A549 (cell line): ENCODE results near the gene TBX5. TPM values are rescaled to one million over a fixed set of nuclear protein-coding genes. Genes with fewer than 3 reads are reported as not detected.

Experiments used
- ATAC-seq, 2 experiments: fragments of 200-7000 bp in 1 of 2; fragments of >200 bp in 1 of 2; cut with Nextera tagmentation in 1 of 2; cut with Tn5 transposase in 1 of 2; 3 replicates each; pipeline versions ENCODE4 v1.8.0 to v1.9.1; 2018 to 2020; ENCODE audit warnings: mild to moderate bottlenecking in 1 of 2, moderate library complexity in 1 of 2
- CTCF ChIA-PET: fragments of 300-600 bp; sonication (Branson Sonifier 250); formaldehyde crosslinking; extraction: SDS; loops from one replicate; lab custom pipeline; 2021; ENCODE audit warnings: antibody characterized with exemption, inconsistent platforms; lab: Yijun Ruan, JAX
- POLR2A ChIA-PET: fragments of 350-600 bp; formaldehyde crosslinking; extraction: SDS; loops from one replicate; lab custom pipeline; 2021; ENCODE audit warnings: antibody characterized with exemption, inconsistent platforms; lab: Yijun Ruan, JAX
- DNase-seq, 2 experiments: peaks; one replicate each; pipeline versions ENCODE4 v3.0.0 to v3.0.0-alpha.2; 2011 to 2016; ENCODE audit warnings: low read depth in 1 of 2, low spot score in 1 of 2
- FAIRE-seq: peaks from 2 replicates; lab custom pipeline; 2011; peaks lifted over from hg19 to GRCh38; lab: Jason Lieb, UNC
- H3K27ac ChIP-seq, 2 experiments: fragments of >200 bp; sonication (Bioruptor Twin); formaldehyde crosslinking; 3 replicates each; pipeline ENCODE4 v1.5.1; 2016 to 2017
- H3K4me1 ChIP-seq: fragments of >200 bp; sonication (Bioruptor Twin); formaldehyde crosslinking; 3 replicates; pipeline ENCODE4 v1.6.1; 2016
- H3K4me2 ChIP-seq: fragments of >200 bp; sonication (Bioruptor Twin); formaldehyde crosslinking; 3 replicates; pipeline ENCODE4 v1.6.1; 2016
- H3K4me3 ChIP-seq: fragments of >200 bp; sonication (Bioruptor Twin); formaldehyde crosslinking; 3 replicates; pipeline ENCODE4 v1.5.1; 2016
- H3K9me3 ChIP-seq: fragments of >200 bp; sonication (Bioruptor Twin); formaldehyde crosslinking; 3 replicates; pipeline ENCODE4 v1.6.1; 2016
- CHD4 ChIP-seq: fragments of 200-600 bp; sonication (generic); IDR thresholded peaks from 2 replicates; pipeline ENCODE4 v1.6.1; 2016; ENCODE audit warnings: antibody characterized with exemption, mild to moderate bottlenecking, borderline replicate concordance
- FOSL2 ChIP-seq, 2 experiments: fragments of 450-650 bp in 1 of 2; fragments of >200 bp in 1 of 2; sonication (Bioruptor Twin) in 1 of 2; formaldehyde crosslinking; IDR thresholded peaks; 2 replicates each; pipeline versions ENCODE4 v1.5.0 to v1.6.1; 2016 to 2020; ENCODE audit warnings: mild to moderate bottlenecking in 1 of 2, moderate library complexity in 1 of 2
- GATA3 ChIP-seq: IDR thresholded peaks from 2 replicates; pipeline ENCODE4 v1.6.1; 2012; ENCODE audit warnings: borderline replicate concordance
- KDM1A ChIP-seq: fragments of 200-600 bp; sonication (generic); IDR thresholded peaks from 2 replicates; pipeline ENCODE4 v1.6.1; 2016; ENCODE audit warnings: low read depth, mild to moderate bottlenecking
- MAFK ChIP-seq: fragments of 450-650 bp; IDR thresholded peaks from 2 replicates; pipeline ENCODE4 v1.6.1; 2014; ENCODE audit not compliant: partially characterized antibody
- MAZ ChIP-seq: fragments of 150-350 bp; IDR thresholded peaks from 2 replicates; pipeline ENCODE4 v1.6.1; 2014; ENCODE audit warnings: antibody characterized with exemption, low read depth, low read length, borderline replicate concordance
- NFE2L2 ChIP-seq: fragments of 150-350 bp; conservative IDR thresholded peaks from 2 replicates; pipeline ENCODE4 v1.6.1; 2014; ENCODE audit warnings: low read length
- NPAS2 ChIP-seq: fragments of 250-450 bp; sonication (Bioruptor Pico); IDR thresholded peaks from 2 replicates; pipeline ENCODE4 v1.8.0; 2022; ENCODE audit warnings: mild to moderate bottlenecking, moderate library complexity, borderline replicate concordance
- RARB ChIP-seq: fragments of 250-450 bp; sonication (Bioruptor Pico); IDR thresholded peaks from 2 replicates; pipeline ENCODE4 v1.8.0; 2021; ENCODE audit warnings: mild to moderate bottlenecking, moderate library complexity
- SREBF2 ChIP-seq: fragments of 450-650 bp; IDR thresholded peaks from 2 replicates; pipeline ENCODE4 v1.6.1; 2014; ENCODE audit warnings: mild to moderate bottlenecking, moderate library complexity
- TFCP2L1 ChIP-seq: fragments of 250-450 bp; sonication (Bioruptor Pico); IDR thresholded peaks from 2 replicates; pipeline ENCODE4 v1.5.0; 2021; ENCODE audit warnings: mild to moderate bottlenecking
- TP53 ChIP-seq: fragments of 250-450 bp; sonication (Bioruptor Pico); IDR thresholded peaks from 2 replicates; pipeline ENCODE4 v1.5.0; 2021; ENCODE audit warnings: mild to moderate bottlenecking, moderate library complexity
- ZSCAN20 ChIP-seq: fragments of 250-450 bp; sonication (Bioruptor Pico); IDR thresholded peaks from 2 replicates; pipeline ENCODE4 v1.8.0; 2022; ENCODE audit warnings: mild to moderate bottlenecking, moderate library complexity
- WGBS: methylation state at CpG from one replicate; pipeline ENCODE4 v1.1.6; 2017; ENCODE audit errors: missing lambda C conversion rate; 5-methylcytosine and 5-hydroxymethylcytosine counted together
- polyA plus RNA-seq, 4 experiments: library from polyadenylated mRNA; depleted of rRNA in 3 of 4; stranded (reverse); fragments of >200 nt; fragmentation: RNase III in 1 of 4; extraction: RNeasy Plus Mini Kit Qiagen cat#74134 plus additional on column Dnase treatment in 1 of 4; gene quantifications; 2 replicates in 3 of 4; 3 replicates in 1 of 4; pipeline ENCODE4 v1.2.3, GENCODE V29; 2011 to 2017
- TF ChIP-seq, protein P1 (sequence below): IDR thresholded peaks from 2 replicates; pipeline ENCODE4 v1.6.1; 2012
- TF ChIP-seq, protein P2 (sequence below): fragments of >200 bp; sonication (Bioruptor Twin); formaldehyde crosslinking; IDR thresholded peaks from 3 replicates; pipeline ENCODE4 v1.5.1; 2016
- TF ChIP-seq, protein P3 (sequence below): fragments of 450-650 bp; IDR thresholded peaks from 2 replicates; pipeline ENCODE4 v1.6.1; 2014; ENCODE audit warnings: antibody characterized with exemption
- TF ChIP-seq, protein P4 (sequence below): fragments of 200-600 bp; sonication (generic); IDR thresholded peaks from 2 replicates; pipeline ENCODE4 v1.6.1; 2016; ENCODE audit warnings: antibody characterized with exemption, mild to moderate bottlenecking, moderate library complexity

The TBX5 gene
- polyA plus RNA-seq, 2 of the 4 experiments (the other 2 are of a cell fraction): not detected

DNA sequence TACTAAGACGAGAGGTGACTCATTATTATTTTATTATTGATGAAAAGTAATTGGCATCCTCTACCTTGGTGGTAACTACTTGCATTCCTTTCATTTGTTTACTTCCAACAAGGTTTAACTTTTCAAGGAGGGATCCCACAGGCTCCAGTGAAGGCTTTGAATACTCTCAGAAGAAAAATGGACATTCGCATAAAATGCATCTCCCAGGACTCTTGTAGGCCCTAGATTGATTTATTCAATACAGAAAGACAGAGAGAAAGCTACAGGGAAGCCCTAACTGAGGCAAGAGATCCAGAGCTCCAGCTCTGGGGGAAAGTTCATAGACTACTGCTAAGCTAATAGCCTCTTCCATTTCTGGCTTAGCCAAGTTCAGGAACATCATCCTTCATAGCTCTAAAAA, 87.0 kb downstream of the TBX5 start:
- Histone ChIP-seq H3K4me3 (no peak overlapping the region), H3K9me3 (no peaks in the 10 kb centered on the region), H3K27ac (no peak overlapping the region), H3K4me1 (no peaks in the 10 kb centered on the region)
- no peak for DNase-seq
- no peak for FAIRE-seq
- 29% methylated on average over 2 of the region's 2 CpGs for WGBS
- CTCF ChIA-PET: interaction anchor here (1.0 kb wide), 1 partner anchor 19 kb away, joined by 4 read pairs; no protein-coding TSS in a partner anchor
- ATAC-seq: no peak
- TF ChIP-seq MAZ: no peak
- TF ChIP-seq, all 56 proteins: peak for 0
- POLR2A ChIA-PET: no interaction called here
- H3K4me2 ChIP-seq: no peak overlapping the region

DNA sequence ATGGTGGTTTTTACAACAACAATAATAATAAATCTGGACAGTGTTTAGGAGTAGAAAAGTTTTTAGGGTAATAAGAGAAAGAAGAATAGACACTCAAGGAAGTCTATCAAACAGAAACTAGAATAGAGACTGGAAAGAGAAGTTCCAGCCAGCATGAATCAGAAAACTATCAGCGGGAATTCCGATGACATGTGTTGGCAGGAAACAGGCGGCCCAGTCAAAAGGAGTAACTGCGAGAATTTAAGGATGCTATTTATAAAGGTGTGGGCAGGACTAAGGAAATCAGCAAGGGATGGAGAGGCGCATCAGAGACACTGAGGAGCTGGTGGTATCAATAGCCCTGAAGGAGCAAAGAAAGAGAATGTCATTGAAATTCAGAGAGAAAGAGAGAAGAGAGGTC, 89.9 kb downstream of the TBX5 start:
- no peak for FAIRE-seq
- no peak overlapping the region for H3K4me2 ChIP-seq

DNA sequence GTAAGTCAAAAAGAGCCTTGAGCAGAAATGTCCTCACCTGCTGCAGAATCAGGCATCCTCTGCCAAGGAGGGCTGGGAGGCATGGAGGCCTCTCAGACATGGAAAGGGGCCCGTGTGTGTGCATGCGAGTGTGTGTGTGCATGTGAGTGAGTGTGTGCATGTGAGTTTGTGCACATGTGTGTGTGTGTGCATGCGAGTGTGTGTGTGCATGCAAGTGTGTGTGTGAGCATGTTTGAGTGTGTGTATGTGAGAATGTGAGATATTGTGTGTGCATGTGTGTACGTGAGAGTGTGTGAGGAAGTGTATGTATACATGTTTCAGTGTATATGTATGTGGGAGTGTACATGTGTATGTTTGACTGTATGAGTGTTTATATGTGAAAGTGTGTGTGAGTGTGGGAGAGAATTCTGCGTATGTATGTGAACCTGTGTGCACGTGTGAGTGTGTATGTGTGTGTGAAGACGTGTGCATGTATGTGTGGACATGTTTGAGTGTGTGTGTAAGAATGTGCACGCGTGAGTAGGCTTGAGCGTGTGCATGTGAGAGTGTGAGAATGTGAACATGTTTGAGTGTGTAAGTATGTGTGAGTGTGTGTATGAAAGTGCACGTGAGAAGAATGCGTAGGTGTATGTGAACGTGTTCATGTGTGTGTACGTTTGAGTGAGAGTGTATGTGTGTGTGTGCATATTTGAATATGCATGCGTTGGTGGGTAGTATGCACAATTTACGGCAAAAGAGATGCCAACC, 90.8 kb downstream of the TBX5 start:
- no peaks in the 10 kb centered on the region for H3K9me3 ChIP-seq
- no peak overlapping the region for H3K4me3 ChIP-seq
- H3K27ac ChIP-seq: no peak overlapping the region
- H3K4me2 ChIP-seq: no peak overlapping the region
- no peaks in the 10 kb centered on the region for H3K4me1 ChIP-seq
- ChIA-PET POLR2A (no interaction called here), CTCF (no interaction called here)
- TF ChIP-seq, protein P1, sequence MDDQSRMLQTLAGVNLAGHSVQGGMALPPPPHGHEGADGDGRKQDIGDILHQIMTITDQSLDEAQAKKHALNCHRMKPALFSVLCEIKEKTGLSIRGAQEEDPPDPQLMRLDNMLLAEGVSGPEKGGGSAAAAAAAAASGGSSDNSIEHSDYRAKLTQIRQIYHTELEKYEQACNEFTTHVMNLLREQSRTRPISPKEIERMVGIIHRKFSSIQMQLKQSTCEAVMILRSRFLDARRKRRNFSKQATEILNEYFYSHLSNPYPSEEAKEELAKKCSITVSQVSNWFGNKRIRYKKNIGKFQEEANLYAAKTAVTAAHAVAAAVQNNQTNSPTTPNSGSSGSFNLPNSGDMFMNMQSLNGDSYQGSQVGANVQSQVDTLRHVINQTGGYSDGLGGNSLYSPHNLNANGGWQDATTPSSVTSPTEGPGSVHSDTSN: no peak
- DNase-seq: no peak
- FAIRE-seq: no peak
- ATAC-seq: no peak
- WGBS: 62% methylated on average over 16 of the region's 16 CpGs

More for the DNA sequence above, 89.9 kb downstream of the TBX5 start:
- ChIA-PET POLR2A (no interaction called here), CTCF (no interaction called here)
- peak in 1 of 2 experiments; percentile 24 for DNase-seq
- H3K4me1 ChIP-seq: no peaks in the 10 kb centered on the region
- H3K4me3 ChIP-seq: no peak overlapping the region
- no peak overlapping the region for H3K27ac ChIP-seq
- 4% methylated on average over 5 of the region's 5 CpGs for whole genome bisulfite sequencing
- peak in 1 of 2 experiments; percentile 25; a peak in 2 of 6 replicates for ATAC-seq
- TF ChIP-seq CHD4 (no peak), TFCP2L1 (no peak)
- TF ChIP-seq, protein P2, sequence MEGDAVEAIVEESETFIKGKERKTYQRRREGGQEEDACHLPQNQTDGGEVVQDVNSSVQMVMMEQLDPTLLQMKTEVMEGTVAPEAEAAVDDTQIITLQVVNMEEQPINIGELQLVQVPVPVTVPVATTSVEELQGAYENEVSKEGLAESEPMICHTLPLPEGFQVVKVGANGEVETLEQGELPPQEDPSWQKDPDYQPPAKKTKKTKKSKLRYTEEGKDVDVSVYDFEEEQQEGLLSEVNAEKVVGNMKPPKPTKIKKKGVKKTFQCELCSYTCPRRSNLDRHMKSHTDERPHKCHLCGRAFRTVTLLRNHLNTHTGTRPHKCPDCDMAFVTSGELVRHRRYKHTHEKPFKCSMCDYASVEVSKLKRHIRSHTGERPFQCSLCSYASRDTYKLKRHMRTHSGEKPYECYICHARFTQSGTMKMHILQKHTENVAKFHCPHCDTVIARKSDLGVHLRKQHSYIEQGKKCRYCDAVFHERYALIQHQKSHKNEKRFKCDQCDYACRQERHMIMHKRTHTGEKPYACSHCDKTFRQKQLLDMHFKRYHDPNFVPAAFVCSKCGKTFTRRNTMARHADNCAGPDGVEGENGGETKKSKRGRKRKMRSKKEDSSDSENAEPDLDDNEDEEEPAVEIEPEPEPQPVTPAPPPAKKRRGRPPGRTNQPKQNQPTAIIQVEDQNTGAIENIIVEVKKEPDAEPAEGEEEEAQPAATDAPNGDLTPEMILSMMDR: no peak
- no peaks in the 10 kb centered on the region for H3K9me3 ChIP-seq

DNA sequence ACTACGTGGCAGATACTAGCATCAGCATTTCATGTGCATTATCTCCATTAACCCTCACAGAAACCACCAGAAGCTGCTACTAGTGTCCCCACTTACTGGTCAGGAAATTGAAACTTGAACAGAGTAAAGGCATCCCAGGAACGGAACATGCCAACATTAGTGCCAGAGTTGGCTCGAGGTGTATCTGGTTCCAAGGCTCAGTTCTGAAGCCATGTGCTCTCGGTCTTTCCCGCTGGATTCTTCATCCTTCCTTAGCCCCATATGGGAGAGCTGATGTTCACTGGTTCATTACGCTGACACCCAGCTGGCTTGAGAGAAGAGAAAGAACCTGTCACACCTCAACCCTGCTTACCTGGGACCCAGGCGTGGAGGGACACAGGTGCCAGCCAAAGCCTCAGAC, 91.5 kb downstream of the TBX5 start:
- ChIA-PET POLR2A (no interaction called here), CTCF (interaction anchor here (1.4 kb wide), 1 partner anchor 22 kb away, joined by 4 read pairs; no protein-coding TSS in a partner anchor)
- no peaks in the 10 kb centered on the region for H3K9me3 ChIP-seq
- H3K4me3 ChIP-seq: no peak overlapping the region
- TF ChIP-seq CHD4 (no peak), NPAS2 (CRISPR knock-in tag) (no peak), RARB (CRISPR knock-in tag) (no peak), NFE2L2 (no peak), ZSCAN20 (CRISPR knock-in tag) (no peak), FOSL2 (IDR thresholded peaks at IDR 0.05) (no peak), FOSL2 (CRISPR knock-in tag; IDR thresholded peaks at IDR 0.05) (no peak), TFCP2L1 (no peak), GATA3 (no peak), TP53 (no peak), MAFK (no peak), KDM1A (no peak), SREBF2 (no peak)
- TF ChIP-seq, protein P3, sequence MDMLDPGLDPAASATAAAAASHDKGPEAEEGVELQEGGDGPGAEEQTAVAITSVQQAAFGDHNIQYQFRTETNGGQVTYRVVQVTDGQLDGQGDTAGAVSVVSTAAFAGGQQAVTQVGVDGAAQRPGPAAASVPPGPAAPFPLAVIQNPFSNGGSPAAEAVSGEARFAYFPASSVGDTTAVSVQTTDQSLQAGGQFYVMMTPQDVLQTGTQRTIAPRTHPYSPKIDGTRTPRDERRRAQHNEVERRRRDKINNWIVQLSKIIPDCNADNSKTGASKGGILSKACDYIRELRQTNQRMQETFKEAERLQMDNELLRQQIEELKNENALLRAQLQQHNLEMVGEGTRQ: no peak
- TF ChIP-seq, protein P4, sequence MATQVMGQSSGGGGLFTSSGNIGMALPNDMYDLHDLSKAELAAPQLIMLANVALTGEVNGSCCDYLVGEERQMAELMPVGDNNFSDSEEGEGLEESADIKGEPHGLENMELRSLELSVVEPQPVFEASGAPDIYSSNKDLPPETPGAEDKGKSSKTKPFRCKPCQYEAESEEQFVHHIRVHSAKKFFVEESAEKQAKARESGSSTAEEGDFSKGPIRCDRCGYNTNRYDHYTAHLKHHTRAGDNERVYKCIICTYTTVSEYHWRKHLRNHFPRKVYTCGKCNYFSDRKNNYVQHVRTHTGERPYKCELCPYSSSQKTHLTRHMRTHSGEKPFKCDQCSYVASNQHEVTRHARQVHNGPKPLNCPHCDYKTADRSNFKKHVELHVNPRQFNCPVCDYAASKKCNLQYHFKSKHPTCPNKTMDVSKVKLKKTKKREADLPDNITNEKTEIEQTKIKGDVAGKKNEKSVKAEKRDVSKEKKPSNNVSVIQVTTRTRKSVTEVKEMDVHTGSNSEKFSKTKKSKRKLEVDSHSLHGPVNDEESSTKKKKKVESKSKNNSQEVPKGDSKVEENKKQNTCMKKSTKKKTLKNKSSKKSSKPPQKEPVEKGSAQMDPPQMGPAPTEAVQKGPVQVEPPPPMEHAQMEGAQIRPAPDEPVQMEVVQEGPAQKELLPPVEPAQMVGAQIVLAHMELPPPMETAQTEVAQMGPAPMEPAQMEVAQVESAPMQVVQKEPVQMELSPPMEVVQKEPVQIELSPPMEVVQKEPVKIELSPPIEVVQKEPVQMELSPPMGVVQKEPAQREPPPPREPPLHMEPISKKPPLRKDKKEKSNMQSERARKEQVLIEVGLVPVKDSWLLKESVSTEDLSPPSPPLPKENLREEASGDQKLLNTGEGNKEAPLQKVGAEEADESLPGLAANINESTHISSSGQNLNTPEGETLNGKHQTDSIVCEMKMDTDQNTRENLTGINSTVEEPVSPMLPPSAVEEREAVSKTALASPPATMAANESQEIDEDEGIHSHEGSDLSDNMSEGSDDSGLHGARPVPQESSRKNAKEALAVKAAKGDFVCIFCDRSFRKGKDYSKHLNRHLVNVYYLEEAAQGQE: no peak
- no peak overlapping the region for H3K4me2 ChIP-seq
- DNase-seq (no peak), ATAC-seq (no peak), FAIRE-seq (no peak)
- H3K27ac ChIP-seq: no peak overlapping the region
- no peaks in the 10 kb centered on the region for H3K4me1 ChIP-seq
- 57% methylated on average over 7 of the region's 7 CpGs for WGBS
